ENCODE results near the gene ACOX1.

- TF ChIP-seq JUND (IDR thresholded peaks at IDR 0.05) (no peak), CTCF (IDR thresholded peaks at IDR 0.05; ENCODE audit: low read depth, low read length, missing input control) (no peak), HNF4G (IDR thresholded peaks at IDR 0.05) (no peak), TAF1 (conservative IDR thresholded peaks at IDR 0.05) (no peak), EGR1 (IDR thresholded peaks at IDR 0.05; ENCODE audit: low read depth in 2 of 2) (no peak), RAD21 (IDR thresholded peaks at IDR 0.05) (no peak), ZBTB33 (IDR thresholded peaks at IDR 0.05) (no peak), YY1 (IDR thresholded peaks at IDR 0.05) (no peak), FOXA1 (IDR thresholded peaks at IDR 0.05) (no peak), HNF4A (conservative IDR thresholded peaks at IDR 0.05) (no peak)
- TF ChIP-seq, protein P1, sequence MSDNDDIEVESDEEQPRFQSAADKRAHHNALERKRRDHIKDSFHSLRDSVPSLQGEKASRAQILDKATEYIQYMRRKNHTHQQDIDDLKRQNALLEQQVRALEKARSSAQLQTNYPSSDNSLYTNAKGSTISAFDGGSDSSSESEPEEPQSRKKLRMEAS (IDR thresholded peaks at IDR 0.05): no peak
- TF ChIP-seq, protein P2, sequence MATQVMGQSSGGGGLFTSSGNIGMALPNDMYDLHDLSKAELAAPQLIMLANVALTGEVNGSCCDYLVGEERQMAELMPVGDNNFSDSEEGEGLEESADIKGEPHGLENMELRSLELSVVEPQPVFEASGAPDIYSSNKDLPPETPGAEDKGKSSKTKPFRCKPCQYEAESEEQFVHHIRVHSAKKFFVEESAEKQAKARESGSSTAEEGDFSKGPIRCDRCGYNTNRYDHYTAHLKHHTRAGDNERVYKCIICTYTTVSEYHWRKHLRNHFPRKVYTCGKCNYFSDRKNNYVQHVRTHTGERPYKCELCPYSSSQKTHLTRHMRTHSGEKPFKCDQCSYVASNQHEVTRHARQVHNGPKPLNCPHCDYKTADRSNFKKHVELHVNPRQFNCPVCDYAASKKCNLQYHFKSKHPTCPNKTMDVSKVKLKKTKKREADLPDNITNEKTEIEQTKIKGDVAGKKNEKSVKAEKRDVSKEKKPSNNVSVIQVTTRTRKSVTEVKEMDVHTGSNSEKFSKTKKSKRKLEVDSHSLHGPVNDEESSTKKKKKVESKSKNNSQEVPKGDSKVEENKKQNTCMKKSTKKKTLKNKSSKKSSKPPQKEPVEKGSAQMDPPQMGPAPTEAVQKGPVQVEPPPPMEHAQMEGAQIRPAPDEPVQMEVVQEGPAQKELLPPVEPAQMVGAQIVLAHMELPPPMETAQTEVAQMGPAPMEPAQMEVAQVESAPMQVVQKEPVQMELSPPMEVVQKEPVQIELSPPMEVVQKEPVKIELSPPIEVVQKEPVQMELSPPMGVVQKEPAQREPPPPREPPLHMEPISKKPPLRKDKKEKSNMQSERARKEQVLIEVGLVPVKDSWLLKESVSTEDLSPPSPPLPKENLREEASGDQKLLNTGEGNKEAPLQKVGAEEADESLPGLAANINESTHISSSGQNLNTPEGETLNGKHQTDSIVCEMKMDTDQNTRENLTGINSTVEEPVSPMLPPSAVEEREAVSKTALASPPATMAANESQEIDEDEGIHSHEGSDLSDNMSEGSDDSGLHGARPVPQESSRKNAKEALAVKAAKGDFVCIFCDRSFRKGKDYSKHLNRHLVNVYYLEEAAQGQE (IDR thresholded peaks at IDR 0.05): no peak
Measured at GRCh38 chr17:75895370-75896155, 83.4 kb downstream of the ACOX1 start.
